Peyer's patch (tissue), 4 donors: ENCODE measurements around the gene NEU1. TPM values are rescaled to one million over a fixed set of nuclear protein-coding genes. Genes with fewer than 3 reads are reported as not detected.
A peak's percentile ranks its signal among the peaks of the same experiment; 100 is the strongest.

Experiments
- DNase-seq, 3 donors: peaks; one replicate each; pipeline ENCODE4 v3.0.0-alpha.2; 2017 to 2019
- H3K27ac ChIP-seq, 4 donors: fragments of 200-600 bp; sonication (generic); one replicate each; pipeline ENCODE4 v1.5.1; 2016 to 2019
- H3K27me3 ChIP-seq, 2 donors: fragments of 200-600 bp; sonication (generic); one replicate each; pipeline ENCODE4 v1.5.1; 2019
- H3K36me3 ChIP-seq, 3 donors: fragments of 200-600 bp; sonication (generic); one replicate each; pipeline ENCODE4 v1.5.1; 2016 to 2019
- H3K4me1 ChIP-seq, 4 donors: fragments of 200-600 bp; sonication (generic); one replicate each; pipeline ENCODE4 v1.5.1; 2016 to 2019
- H3K4me3 ChIP-seq, 4 donors: fragments of 200-600 bp; sonication (generic); 1 replicate in 3 of 4; 2 replicates in 1 of 4; pipeline ENCODE4 v1.5.1; 2016 to 2019; ENCODE audit warnings: mild to moderate bottlenecking in 1 of 4
- H3K9me3 ChIP-seq, 4 donors: fragments of 200-600 bp; sonication (generic); one replicate each; pipeline ENCODE4 v1.5.1; 2016 to 2019; ENCODE audit warnings: mild to moderate bottlenecking in 1 of 4
- CTCF ChIP-seq, 6 experiments: fragments of 450-650 bp in 4 of 6; fragments of 200-600 bp in 2 of 6; sonication (generic) in 1 of 6; IDR thresholded peaks; one replicate each; pipeline ENCODE4 v1.5.1; 2017 to 2019; ENCODE audit warnings: antibody characterized with exemption in 6 of 6, mild to moderate bottlenecking in 3 of 6, moderate library complexity in 1 of 6
- POLR2A ChIP-seq, 2 donors: fragments of 450-650 bp; IDR thresholded peaks; one replicate each; pipeline ENCODE4 v1.5.1; 2017; ENCODE audit warnings: antibody characterized with exemption in 2 of 2, mild to moderate bottlenecking in 2 of 2, moderate library complexity in 2 of 2
- total RNA-seq, 4 donors: library from RNA; depleted of rRNA; stranded (reverse); fragments of >200 nt; gene quantifications; one replicate each; pipeline ENCODE4 v1.1.0, GENCODE V29; 2016

NEU1 gene
- total RNA-seq, 4 donors from 2014 or later, result 11.6 to 100 (median 81.8) TPM

- H3K9me3 ChIP-seq, result no peaks in the 10 kb centered on the region
- H3K4me1 ChIP-seq, result peaks cover 0 to 40% (median 12%) of the 10 kb centered on the region in 4 donors
- H3K27ac ChIP-seq, result peak overlapping the region; percentile 67 to 91 (median 82)
- DNase-seq, result peak in 1 of 3 donors; percentile 55
- H3K27me3 ChIP-seq, result no peaks in the 10 kb centered on the region
- no peaks in the 10 kb centered on the region for H3K36me3 ChIP-seq
- TF ChIP-seq CTCF (IDR thresholded peaks at IDR 0.05) (no peak), POLR2A (IDR thresholded peaks at IDR 0.05) (no peak)
- peak overlapping the region; percentile 50 to 78 (median 68) for H3K4me3 ChIP-seq
Measured at GRCh38 chr6:31900917-31901414, 38.3 kb upstream of the NEU1 start.

GRCh38 chr6:31899882-31900722 is 37.5 kb upstream of the NEU1 start:
- no peak overlapping the region for H3K27ac ChIP-seq
- H3K27me3 ChIP-seq, result no peaks in the 10 kb centered on the region
- peaks cover 0 to 6% (median 0%) of the 10 kb centered on the region in 3 donors for H3K36me3 ChIP-seq
- H3K4me1 ChIP-seq, result peaks cover 0 to 40% (median 12%) of the 10 kb centered on the region in 4 donors
- no peaks in the 10 kb centered on the region for H3K9me3 ChIP-seq
- H3K4me3 ChIP-seq, result no peak overlapping the region
- TF ChIP-seq POLR2A (IDR thresholded peaks at IDR 0.05) (no peak), CTCF (IDR thresholded peaks at IDR 0.05) (no peak)
- DNase-seq, result peak in 1 of 3 donors; percentile 49

- Histone ChIP-seq H3K27me3 (no peaks in the 10 kb centered on the region), H3K4me3 (no peak overlapping the region), H3K36me3 (peaks cover 0 to 15% (median 0%) of the 10 kb centered on the region in 3 donors), H3K9me3 (no peaks in the 10 kb centered on the region), H3K27ac (no peak overlapping the region), H3K4me1 (peaks cover 0 to 40% (median 12%) of the 10 kb centered on the region in 4 donors)
- DNase-seq, result no peak
- TF ChIP-seq POLR2A (IDR thresholded peaks at IDR 0.05) (no peak), CTCF (IDR thresholded peaks at IDR 0.05) (no peak)
Measured at GRCh38 chr6:31899215-31899614, 36.6 kb upstream of the NEU1 start.

GRCh38 chr6:31898383-31899011 is 35.9 kb upstream of the NEU1 start:
- Histone ChIP-seq H3K27ac (peak overlapping the region; percentile 82 to 94 (median 82)), H3K4me1 (peaks cover 0 to 40% (median 12%) of the 10 kb centered on the region in 4 donors), H3K9me3 (no peaks in the 10 kb centered on the region), H3K27me3 (no peaks in the 10 kb centered on the region), H3K4me3 (peak overlapping the region; percentile 85 to 98 (median 91)), H3K36me3 (peaks cover 0 to 20% (median 0%) of the 10 kb centered on the region in 3 donors)
- DNase-seq, result peak in 2 of 3 donors; percentile 40 to 65
- no peak for TF ChIP-seq POLR2A (IDR thresholded peaks at IDR 0.05)
- TF ChIP-seq CTCF (IDR thresholded peaks at IDR 0.05), result peak in 3 of 6 experiments; percentile 13 to 34 (median 20)

- Histone ChIP-seq H3K4me1 (peaks cover 0 to 34% (median 12%) of the 10 kb centered on the region in 4 donors), H3K9me3 (no peaks in the 10 kb centered on the region), H3K36me3 (peaks cover 0 to 27% (median 0%) of the 10 kb centered on the region in 3 donors), H3K27me3 (no peaks in the 10 kb centered on the region), H3K4me3 (peak within 1 kb of the TSS; percentile 85 to 98 (median 91)), H3K27ac (peak within 1 kb of the TSS; percentile 82 to 94 (median 82))
- peak; percentile 51 to 64 for TF ChIP-seq POLR2A (IDR thresholded peaks at IDR 0.05)
- TF ChIP-seq CTCF (IDR thresholded peaks at IDR 0.05), result peak in 4 of 6 experiments; percentile 2 to 61 (median 50)
- peak; percentile 84 to 93 (median 92) for DNase-seq
Measured at GRCh38 chr6:31897612-31898382, 35.2 kb upstream of the NEU1 start, which contains the start of gene EHMT2. Gene EHMT2, minus strand, starts transcription at chr6:31897698. Its CDS starts 21 bp downstream, at chr6:31897677.
